Heart right ventricle (tissue), 16 donors: ENCODE data around the gene PAM16. TPM values are rescaled to one million over a fixed set of nuclear protein-coding genes. Genes with fewer than 3 reads are reported as not detected.

ENCODE experiments used
- ATAC-seq, 8 donors: fragments of 200-7000 bp; cut with Tn5 transposase; one replicate each; pipeline ENCODE4 v1.9.1; 2020; ENCODE audit warnings: mild to moderate bottlenecking in 8 of 8, moderate library complexity in 8 of 8, moderate number of reproducible peaks in 1 of 8
- DNase-seq, 2 donors: peaks; one replicate each; pipeline ENCODE4 v3.0.0-alpha.2; 2020
- H3K27ac ChIP-seq, 10 donors: fragments of 200-600 bp; sonication (generic) in 2 of 10; one replicate each; pipeline versions ENCODE4 v1.5.0 to v1.8.0; 2020 to 2022; ENCODE audit warnings: mild to moderate bottlenecking in 3 of 10
- H3K27me3 ChIP-seq, 7 donors: fragments of 200-600 bp; one replicate each; pipeline ENCODE4 v1.8.0; 2021 to 2022; ENCODE audit warnings: mild to moderate bottlenecking in 2 of 7
- H3K36me3 ChIP-seq, 9 donors: fragments of 200-600 bp; sonication (generic) in 1 of 9; one replicate each; pipeline versions ENCODE4 v1.5.0 to v1.8.0; 2020 to 2022; ENCODE audit warnings: mild to moderate bottlenecking in 2 of 9
- H3K4me1 ChIP-seq, 9 donors: fragments of 200-600 bp; sonication (generic) in 1 of 9; one replicate each; pipeline versions ENCODE4 v1.5.0 to v1.8.0; 2020 to 2022; ENCODE audit warnings: mild to moderate bottlenecking in 4 of 9
- H3K4me3 ChIP-seq, 10 donors: fragments of 200-600 bp; sonication (generic) in 2 of 10; one replicate each; pipeline versions ENCODE4 v1.5.0 to v1.8.0; 2020 to 2022; ENCODE audit warnings: mild to moderate bottlenecking in 7 of 10, moderate library complexity in 2 of 10
- H3K9me3 ChIP-seq, 11 donors: fragments of 200-600 bp in 10 of 11; sonication (generic) in 2 of 11; one replicate each; pipeline versions ENCODE4 v1.5.0 to v1.8.0; 2013 to 2022; ENCODE audit warnings: mild to moderate bottlenecking in 2 of 11, control low read depth in 1 of 11, moderate library complexity in 1 of 11
- WGBS, 2 donors: extraction: QIAGEN DNeasy Blood & Tissue Kit; methylation state at CpG; one replicate each; pipeline ENCODE4 v1.1.7; 2013; ENCODE audit warnings: inconsistent platforms in 1 of 2; 5-methylcytosine and 5-hydroxymethylcytosine counted together
- intact Hi-C, 10 donors: fragments of 100-400 bp; cut with DNase I; formaldehyde crosslinking; loops; one replicate each; pipeline versions ENCODE4 v1.11.1 to v1.14.2; 2022
- polyA plus RNA-seq, 2 donors: library from polyadenylated mRNA; stranded (reverse); fragments of 200-250 nt; gene quantifications; one replicate each; pipeline ENCODE4 v1.2.3, GENCODE V29; 2013
- total RNA-seq, 10 donors: library from RNA; stranded (reverse); fragmentation: NEBNext Ultra II Directional in 3 of 10; extraction: Animal tissue kit (Norgen Biotek cat#: 25700) in 3 of 10; gene quantifications; one replicate each; pipeline versions ENCODE4 v1.2.1 to v1.2.4, GENCODE V29; 2021 to 2023
- TF ChIP-seq, protein P1 (sequence below), 9 donors: fragments of 200-600 bp; sonication (generic) in 2 of 9; IDR thresholded peaks; one replicate each; pipeline versions ENCODE4 v1.5.0 to v1.8.0; 2021 to 2022; ENCODE audit warnings: antibody characterized with exemption in 9 of 9, mild to moderate bottlenecking in 5 of 9, moderate library complexity in 1 of 9
- donor health status: Arrhythmogenic right ventricular cardiomyopathy.
- donor health status: ischemic (EF 13 %, LVEDD 7.1; RV severe dilation, severe dysfunction).
- donor health status: healthy with polysubstance abuse.
- donor health status: DM: no; HTN: yes; CAD: no.
- donor health status: DM: no; HTN: no; CAD: no.
- donor health status: ischemic (EF 25% LVEDD 6.9; RV normal size, moderate dysfunction).
- donor health status: ischemic (EF 25% LVEDD 5.7; RV mildly dilated, moderate dysfunction).
- donor health status: healthy.
- donor health status: DM: yes; HTN: yes; CAD: no.
- donor health status: Ischemic cardiomyopathy.
- donor health status: ischemic (EF 35%, LVEDD 5.7; RV mildly dilated, moderate dysfunction).
- donor health status: nonischemic (EF 11% LVEDD 7.7; RV severe dilation, severe dysfunction).
- donor health status: DM: yes; HTN: yes; CAD: no.
- donor health status: PGD.
- donor health status: ischemic (EF 29% LVEDD 5.4; RV normal size, mild dysfunction).
- donor health status: nonischemic (EF 23%, LVEDD 6.1; RV moderate dilation, normal function).

The PAM16 gene
- total and polyA plus RNA-seq, 12 donors, result 44.2 to 288 (median 59.0) TPM

DNA sequence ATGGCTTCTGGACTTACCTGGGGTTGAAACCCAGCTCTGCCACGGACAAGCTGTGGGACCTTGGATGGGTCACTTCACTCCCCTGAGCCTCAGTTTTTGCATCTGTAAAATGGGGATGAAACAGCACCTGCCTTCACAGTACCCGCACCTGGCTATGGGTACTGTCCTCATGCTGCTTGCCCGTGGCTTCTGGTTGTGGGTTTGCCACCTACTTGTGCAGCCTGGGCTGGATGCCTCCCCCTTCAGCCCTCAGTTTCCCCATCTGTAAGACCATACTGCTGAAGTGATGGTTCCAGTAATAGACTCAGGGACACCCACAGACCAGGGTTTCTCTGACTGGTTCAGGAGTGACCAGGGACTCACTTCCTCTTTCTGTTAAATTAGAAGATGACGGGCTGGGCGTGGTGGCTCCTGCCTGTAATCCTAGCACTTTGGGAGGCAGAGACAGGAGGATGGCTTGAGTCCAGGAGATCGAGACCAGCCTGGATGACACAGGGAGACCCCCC lies 25.8 kb downstream of the PAM16 start:
- Histone ChIP-seq H3K4me1 (peaks cover 67 to 98% (median 85%) of the 10 kb centered on the region in 9 donors), H3K27me3 (peaks cover 0 to 4% (median 0%) of the 10 kb centered on the region in 7 donors), H3K4me3 (no peak overlapping the region), H3K9me3 (no peaks in the 10 kb centered on the region), H3K27ac (peak overlapping the region in 8 of 10 donors; percentile 82 to 93 (median 86)), H3K36me3 (no peaks in the 10 kb centered on the region)
- TF ChIP-seq, protein P1, sequence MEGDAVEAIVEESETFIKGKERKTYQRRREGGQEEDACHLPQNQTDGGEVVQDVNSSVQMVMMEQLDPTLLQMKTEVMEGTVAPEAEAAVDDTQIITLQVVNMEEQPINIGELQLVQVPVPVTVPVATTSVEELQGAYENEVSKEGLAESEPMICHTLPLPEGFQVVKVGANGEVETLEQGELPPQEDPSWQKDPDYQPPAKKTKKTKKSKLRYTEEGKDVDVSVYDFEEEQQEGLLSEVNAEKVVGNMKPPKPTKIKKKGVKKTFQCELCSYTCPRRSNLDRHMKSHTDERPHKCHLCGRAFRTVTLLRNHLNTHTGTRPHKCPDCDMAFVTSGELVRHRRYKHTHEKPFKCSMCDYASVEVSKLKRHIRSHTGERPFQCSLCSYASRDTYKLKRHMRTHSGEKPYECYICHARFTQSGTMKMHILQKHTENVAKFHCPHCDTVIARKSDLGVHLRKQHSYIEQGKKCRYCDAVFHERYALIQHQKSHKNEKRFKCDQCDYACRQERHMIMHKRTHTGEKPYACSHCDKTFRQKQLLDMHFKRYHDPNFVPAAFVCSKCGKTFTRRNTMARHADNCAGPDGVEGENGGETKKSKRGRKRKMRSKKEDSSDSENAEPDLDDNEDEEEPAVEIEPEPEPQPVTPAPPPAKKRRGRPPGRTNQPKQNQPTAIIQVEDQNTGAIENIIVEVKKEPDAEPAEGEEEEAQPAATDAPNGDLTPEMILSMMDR (IDR thresholded peaks at IDR 0.05), result no peak
- intact Hi-C loops, result loop anchor here in 4 of 10 donors (5.0 kb wide), 3 partner anchors 38 to 143 kb away; partner anchors contain the start of gene TFAP4 (in 3 of the 4)
- 86 to 89% methylated on average over 6 of the region's 6 CpGs for WGBS, 2 donors
- ATAC-seq (no peak), DNase-seq (no peak)

DNA sequence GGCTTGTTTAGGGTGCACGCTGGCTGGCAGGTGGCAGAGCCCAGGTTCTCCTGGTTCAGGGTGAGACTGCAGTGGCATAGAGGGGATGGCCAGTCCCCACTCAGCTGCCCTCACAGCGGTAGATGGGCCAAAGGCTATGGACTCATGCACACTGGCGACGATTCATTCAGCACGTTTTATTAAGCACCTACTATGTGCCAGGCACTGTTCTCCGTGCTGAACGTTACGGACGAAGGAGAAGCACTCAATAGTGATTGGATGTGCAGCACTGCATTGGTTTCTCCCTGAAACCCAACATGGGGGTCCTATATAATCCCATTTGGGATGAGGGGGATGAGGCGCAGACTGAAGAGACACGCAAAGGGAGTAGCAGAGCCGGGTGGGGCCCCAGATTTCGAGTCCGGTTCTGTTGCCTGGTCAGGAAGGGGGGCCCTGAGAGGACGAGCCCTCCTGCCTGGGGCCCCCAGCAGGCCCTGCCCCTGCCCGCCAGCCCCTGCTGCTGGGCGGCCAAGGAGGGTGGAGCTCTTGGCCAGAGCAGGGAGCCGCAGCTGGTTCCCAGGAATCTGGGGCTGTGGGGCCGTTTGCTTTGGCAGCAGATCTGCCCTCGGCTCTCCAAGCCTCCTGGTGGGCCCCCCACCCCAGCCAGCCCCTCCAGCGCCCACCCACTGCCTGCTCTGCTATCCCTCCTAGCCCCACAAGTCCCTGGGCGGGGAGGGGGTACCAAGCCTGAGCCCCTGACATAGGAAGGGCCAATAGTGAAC lies 26.4 kb downstream of the PAM16 start:
- H3K36me3 ChIP-seq, result no peaks in the 10 kb centered on the region
- H3K4me3 ChIP-seq, result peak overlapping the region in 1 of 10 donors; percentile 12
- DNase-seq (no peak), ATAC-seq (no peak)
- H3K27me3 ChIP-seq, result peaks cover 0 to 4% (median 0%) of the 10 kb centered on the region in 7 donors
- H3K9me3 ChIP-seq, result no peaks in the 10 kb centered on the region
- peaks cover 69 to 98% (median 85%) of the 10 kb centered on the region in 9 donors for H3K4me1 ChIP-seq
- peak overlapping the region in 9 of 10 donors; percentile 82 to 93 (median 85) for H3K27ac ChIP-seq
- intact Hi-C loops, result loop anchor here in 5 of 10 donors (5.0 kb wide), 3 partner anchors 37 to 142 kb away; partner anchors contain the start of gene TFAP4 (in 4 of the 5)
- 74 to 76% methylated on average over 22 of the region's 22 CpGs for WGBS, 2 donors
- TF ChIP-seq, protein P1 (IDR thresholded peaks at IDR 0.05), result no peak

DNA sequence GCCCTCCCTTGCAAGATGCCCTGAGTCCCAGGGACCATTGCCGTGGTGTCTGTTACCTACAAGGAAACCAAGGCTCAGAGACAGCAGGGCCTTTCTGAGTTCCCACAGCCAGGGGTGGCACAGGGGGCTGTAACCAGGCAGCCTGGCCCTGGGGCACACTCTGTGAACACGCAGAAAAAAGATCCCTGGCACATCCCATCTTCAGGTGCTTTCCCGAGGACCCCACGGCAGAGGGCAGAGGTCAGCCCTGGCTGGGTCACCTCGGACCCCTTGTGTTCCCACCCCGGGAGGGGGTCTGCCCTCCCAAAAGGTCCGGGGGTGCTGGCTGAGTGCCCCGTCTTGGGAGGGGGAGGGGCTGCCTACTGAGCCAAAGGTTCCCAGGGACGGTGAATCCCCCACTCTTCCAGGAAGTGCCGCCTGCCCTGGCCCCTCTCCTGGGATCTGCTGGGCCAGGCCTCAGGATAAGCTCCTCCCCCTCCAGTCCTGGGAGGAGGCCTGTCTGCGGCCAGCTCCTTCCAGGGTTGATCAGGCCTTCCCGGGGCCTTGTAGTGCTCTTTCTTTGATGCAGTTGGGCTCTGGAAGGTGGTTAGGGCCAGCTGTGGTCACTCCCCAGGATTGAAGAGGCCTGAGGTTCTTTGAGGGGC lies 27.2 kb downstream of the PAM16 start:
- Histone ChIP-seq H3K27ac (peak overlapping the region; percentile 11 to 93 (median 85)), H3K36me3 (no peaks in the 10 kb centered on the region), H3K27me3 (peaks cover 0 to 4% (median 0%) of the 10 kb centered on the region in 7 donors), H3K4me1 (peaks cover 69 to 98% (median 84%) of the 10 kb centered on the region in 9 donors), H3K9me3 (no peaks in the 10 kb centered on the region), H3K4me3 (peak overlapping the region in 3 of 10 donors; percentile 8 to 16 (median 12))
- peak; percentile 70 to 72 for DNase-seq
- intact Hi-C loops, result loop anchor here in 1 of 10 donors (5.0 kb wide), 1 partner anchor 52 kb away; the partner anchor contains the start of gene TFAP4
- ATAC-seq, result peak; percentile 23 to 52 (median 40)
- TF ChIP-seq, protein P1 (IDR thresholded peaks at IDR 0.05), result no peak
- 15 to 21% methylated on average over 12 of the region's 12 CpGs for WGBS, 2 donors
